H1 (cell line): ENCODE results near the gene KLK10. TPM values are rescaled to one million over a fixed set of nuclear protein-coding genes. Genes with fewer than 3 reads are reported as not detected.

Experiments used
- CBX5 ChIP-seq: fragments of 300-800, 300-1000 bp; sonication (generic); IDR thresholded peaks from 2 replicates; pipeline ENCODE4 v1.7.1; 2016; ENCODE audit warnings: antibody characterized with exemption, low read length, low read depth
- CHD7 ChIP-seq: fragments of 300-600 bp; sonication (generic); IDR thresholded peaks from 2 replicates; pipeline ENCODE4 v1.7.1; 2012; ENCODE audit warnings: low read length, moderate library complexity, mild to moderate bottlenecking, inconsistent platforms; ENCODE audit not compliant: insufficient replicate concordance
- CREB1 ChIP-seq: IDR thresholded peaks from 2 replicates; pipeline ENCODE4 v1.6.1; 2012; ENCODE audit warnings: inconsistent platforms
- GABPA ChIP-seq: IDR thresholded peaks from 2 replicates; pipeline ENCODE4 v1.6.1; 2011; ENCODE audit warnings: mild to moderate bottlenecking, low read length, moderate library complexity, borderline replicate concordance; ENCODE audit not compliant: insufficient read depth
- KDM4A ChIP-seq: IDR thresholded peaks from one replicate; pipeline ENCODE4 v1.7.1; 2012; ENCODE audit warnings: low read depth, mild to moderate bottlenecking, moderate library complexity, low read length, inconsistent platforms; ENCODE audit not compliant: severe bottlenecking
- POLR2AphosphoS5 ChIP-seq: IDR thresholded peaks from 2 replicates; pipeline ENCODE4 v1.6.1; 2011; ENCODE audit warnings: low read depth, low read length
- RBBP5 ChIP-seq: IDR thresholded peaks from 2 replicates; pipeline ENCODE4 v1.7.1; 2012; ENCODE audit warnings: low read depth, mild to moderate bottlenecking, inconsistent platforms, low read length, moderate library complexity, borderline replicate concordance
- polyA plus RNA-seq, 7 experiments: library from polyadenylated mRNA; depleted of rRNA in 3 of 7; stranded (reverse) in 5 of 7; unstranded in 2 of 7; fragments of >200 nt in 5 of 7; fragments of 200-250 nt in 2 of 7; gene quantifications; 1 replicate in 5 of 7; 2 replicates in 1 of 7; 4 replicates in 1 of 7; pipeline versions ENCODE4 v1.2.1 to v1.2.3, GENCODE V29; 2011 to 2013; ENCODE audit warnings: missing spikeins in 2 of 7, mixed read lengths in 2 of 7
- total RNA-seq: library from RNA; stranded (reverse); fragmentation: NEBNext Ultra II Directional; extraction: Animal tissue kit (Norgen Biotek cat#: 25700); gene quantifications from 2 replicates; pipeline ENCODE4 v1.2.1, GENCODE V29; 2021

The KLK10 gene
- total and polyA plus RNA-seq, 2 of the 8 experiments (the other 6 are each of a cell fraction or from before 2014, with no cell fraction given): 4.8 to 9.7 TPM

GRCh38 chr19:51066393-51067186 lies 47.1 kb upstream of the KLK10 start (continued):
- TF ChIP-seq CHD7 (no peak), GABPA (no peak), POLR2AphosphoS5 (no peak), KDM4A (no peak), CBX5 (no peak), RBBP5 (no peak), CREB1 (no peak)
